Ovary (tissue), 3 donors: ENCODE data around the gene DYDC2.

Source experiments
- EP300 ChIP-seq: sonication (generic); formaldehyde crosslinking; IDR thresholded peaks from one replicate; pipeline ENCODE4 v1.6.1; 2017; ENCODE audit warnings: antibody characterized with exemption
- TF ChIP-seq, protein P1 (sequence below), 3 donors: fragments of 450-650 bp in 2 of 3; fragments of 200-600 bp in 1 of 3; IDR thresholded peaks; one replicate each; pipeline versions ENCODE4 v1.5.1 to v1.8.0; 2016 to 2022; ENCODE audit warnings: antibody characterized with exemption in 3 of 3, mild to moderate bottlenecking in 1 of 3
- donor health status: DM: no; HTN: no; CAD: no.

DNA sequence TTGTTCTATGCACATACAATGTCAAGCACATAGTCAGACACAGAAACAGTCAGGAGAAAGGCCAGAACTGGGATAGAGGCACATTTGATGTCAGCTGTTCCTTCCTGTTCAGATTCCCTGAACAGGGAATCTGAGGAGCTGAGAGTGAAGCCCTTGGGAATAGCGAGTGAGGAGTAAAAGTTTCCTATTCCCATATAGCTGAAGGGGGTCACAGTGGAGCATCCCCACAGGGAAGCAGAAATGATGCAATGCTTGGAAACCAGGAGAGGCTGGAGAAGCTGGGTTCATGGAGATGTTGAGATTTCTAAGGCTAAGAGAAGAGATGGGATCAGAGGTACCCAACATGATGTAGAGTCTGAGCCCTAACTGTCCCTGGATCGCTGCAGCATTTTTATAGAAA is 40.4 kb downstream of the DYDC2 start:
- TF ChIP-seq, protein P1, sequence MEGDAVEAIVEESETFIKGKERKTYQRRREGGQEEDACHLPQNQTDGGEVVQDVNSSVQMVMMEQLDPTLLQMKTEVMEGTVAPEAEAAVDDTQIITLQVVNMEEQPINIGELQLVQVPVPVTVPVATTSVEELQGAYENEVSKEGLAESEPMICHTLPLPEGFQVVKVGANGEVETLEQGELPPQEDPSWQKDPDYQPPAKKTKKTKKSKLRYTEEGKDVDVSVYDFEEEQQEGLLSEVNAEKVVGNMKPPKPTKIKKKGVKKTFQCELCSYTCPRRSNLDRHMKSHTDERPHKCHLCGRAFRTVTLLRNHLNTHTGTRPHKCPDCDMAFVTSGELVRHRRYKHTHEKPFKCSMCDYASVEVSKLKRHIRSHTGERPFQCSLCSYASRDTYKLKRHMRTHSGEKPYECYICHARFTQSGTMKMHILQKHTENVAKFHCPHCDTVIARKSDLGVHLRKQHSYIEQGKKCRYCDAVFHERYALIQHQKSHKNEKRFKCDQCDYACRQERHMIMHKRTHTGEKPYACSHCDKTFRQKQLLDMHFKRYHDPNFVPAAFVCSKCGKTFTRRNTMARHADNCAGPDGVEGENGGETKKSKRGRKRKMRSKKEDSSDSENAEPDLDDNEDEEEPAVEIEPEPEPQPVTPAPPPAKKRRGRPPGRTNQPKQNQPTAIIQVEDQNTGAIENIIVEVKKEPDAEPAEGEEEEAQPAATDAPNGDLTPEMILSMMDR (IDR thresholded peaks at IDR 0.05): no peak
- TF ChIP-seq EP300: no peak
